Ishikawa (cell line): ENCODE data around the gene RPSA.

ENCODE experiments used
- CEBPB ChIP-seq: IDR thresholded peaks from 2 replicates; pipeline ENCODE4 v1.6.1; 2012
- CREB1 ChIP-seq: IDR thresholded peaks from 2 replicates; pipeline ENCODE4 v1.6.1; 2012; ENCODE audit warnings: low read depth
- EGR1 ChIP-seq: IDR thresholded peaks from 2 replicates; pipeline ENCODE4 v1.6.1; 2012
- EP300 ChIP-seq: IDR thresholded peaks from 2 replicates; pipeline ENCODE4 v1.6.1; 2012; ENCODE audit warnings: borderline replicate concordance
- FOXM1 ChIP-seq: IDR thresholded peaks from 2 replicates; pipeline ENCODE4 v1.6.1; 2012; ENCODE audit warnings: low read depth, borderline replicate concordance
- NFIC ChIP-seq: IDR thresholded peaks from 2 replicates; pipeline ENCODE4 v1.6.1; 2012
- RAD21 ChIP-seq: IDR thresholded peaks from 2 replicates; pipeline ENCODE4 v1.6.1; 2012; ENCODE audit warnings: low read depth
- TAF1 ChIP-seq: IDR thresholded peaks from 2 replicates; pipeline ENCODE4 v1.6.1; 2012; ENCODE audit warnings: low read depth, mild to moderate bottlenecking
- TCF12 ChIP-seq: IDR thresholded peaks from 2 replicates; pipeline ENCODE4 v1.6.1; 2012; ENCODE audit warnings: low read depth
- TEAD4 ChIP-seq: IDR thresholded peaks from 2 replicates; pipeline ENCODE4 v1.6.1; 2012
- YY1 ChIP-seq: IDR thresholded peaks from 2 replicates; pipeline ENCODE4 v1.6.1; 2012; ENCODE audit warnings: low read depth
- ZBTB7A ChIP-seq: IDR thresholded peaks from 2 replicates; pipeline ENCODE4 v1.6.1; 2012; ENCODE audit warnings: low read depth
- TF ChIP-seq, protein P1 (sequence below): IDR thresholded peaks from 2 replicates; pipeline ENCODE4 v1.6.1; 2012
- TF ChIP-seq, protein P2 (sequence below): IDR thresholded peaks from 2 replicates; pipeline ENCODE4 v1.6.1; 2012
- TF ChIP-seq, protein P3 (sequence below): IDR thresholded peaks from 2 replicates; pipeline ENCODE4 v1.6.1; 2012; ENCODE audit warnings: low read depth, mild to moderate bottlenecking

RPSA gene

DNA sequence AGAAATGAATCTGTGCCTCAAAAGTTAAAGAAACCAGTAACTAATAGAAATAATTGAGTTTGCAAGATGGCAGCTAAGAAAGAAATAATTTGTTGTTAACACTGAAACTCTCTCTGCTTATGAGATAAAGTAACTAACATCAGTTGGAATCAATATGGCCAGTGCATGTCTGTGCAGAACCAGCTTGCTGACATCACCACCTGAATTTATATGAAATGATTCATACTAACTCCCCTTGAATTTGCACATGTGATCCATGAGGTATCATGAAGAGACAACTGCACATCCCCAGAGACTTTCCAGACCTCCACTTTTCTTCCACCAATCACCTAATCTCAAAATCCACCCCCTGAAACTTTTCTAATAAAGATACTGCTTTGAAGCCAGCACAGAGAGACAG lies 33.7 kb upstream of the RPSA start:
- TF ChIP-seq ZBTB7A = no peak
- TF ChIP-seq NFIC = no peak
- TF ChIP-seq EGR1 = no peak
- TF ChIP-seq, protein P1, sequence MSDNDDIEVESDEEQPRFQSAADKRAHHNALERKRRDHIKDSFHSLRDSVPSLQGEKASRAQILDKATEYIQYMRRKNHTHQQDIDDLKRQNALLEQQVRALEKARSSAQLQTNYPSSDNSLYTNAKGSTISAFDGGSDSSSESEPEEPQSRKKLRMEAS = no peak
- no peak for TF ChIP-seq TCF12
- no peak for TF ChIP-seq FOXM1
- TF ChIP-seq CREB1 = no peak
- no peak for TF ChIP-seq TAF1
- TF ChIP-seq TEAD4 = no peak
- TF ChIP-seq, protein P2, sequence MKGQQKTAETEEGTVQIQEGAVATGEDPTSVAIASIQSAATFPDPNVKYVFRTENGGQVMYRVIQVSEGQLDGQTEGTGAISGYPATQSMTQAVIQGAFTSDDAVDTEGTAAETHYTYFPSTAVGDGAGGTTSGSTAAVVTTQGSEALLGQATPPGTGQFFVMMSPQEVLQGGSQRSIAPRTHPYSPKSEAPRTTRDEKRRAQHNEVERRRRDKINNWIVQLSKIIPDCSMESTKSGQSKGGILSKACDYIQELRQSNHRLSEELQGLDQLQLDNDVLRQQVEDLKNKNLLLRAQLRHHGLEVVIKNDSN = no peak
- TF ChIP-seq CEBPB = no peak

DNA sequence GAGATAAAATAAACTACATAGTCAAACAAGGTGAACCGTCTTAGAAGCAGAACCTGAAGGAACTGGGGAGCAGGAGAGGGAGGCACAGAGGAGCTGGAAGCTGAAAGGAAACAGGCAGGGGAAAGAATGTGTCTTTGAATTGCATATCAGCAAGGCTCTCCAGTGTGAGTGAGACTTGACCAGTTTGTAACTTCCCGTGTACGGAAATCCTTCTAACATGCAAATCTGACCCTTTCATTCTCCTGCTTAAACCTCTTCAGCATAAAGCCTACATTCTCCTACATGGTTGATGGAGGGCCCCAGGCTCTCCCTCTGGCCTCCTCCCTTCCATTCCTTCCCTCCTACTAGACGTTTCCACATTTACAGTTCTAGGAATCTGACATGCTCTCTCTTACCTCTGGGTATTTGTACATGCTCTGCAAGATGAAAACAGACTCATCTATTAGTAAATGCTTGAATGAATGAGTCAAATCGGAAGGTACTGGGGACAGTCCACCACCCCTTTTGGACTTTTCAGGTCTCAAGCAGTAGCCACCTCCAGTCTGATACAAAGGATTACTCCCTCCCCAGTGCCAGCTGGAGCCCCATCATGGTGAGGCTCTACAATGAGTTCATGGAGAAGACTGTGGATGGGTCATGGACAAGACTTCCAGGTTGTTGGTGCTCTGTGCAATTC lies 29.4 kb upstream of the RPSA start:
- TF ChIP-seq EGR1 (no peak), ZBTB7A (no peak)

DNA sequence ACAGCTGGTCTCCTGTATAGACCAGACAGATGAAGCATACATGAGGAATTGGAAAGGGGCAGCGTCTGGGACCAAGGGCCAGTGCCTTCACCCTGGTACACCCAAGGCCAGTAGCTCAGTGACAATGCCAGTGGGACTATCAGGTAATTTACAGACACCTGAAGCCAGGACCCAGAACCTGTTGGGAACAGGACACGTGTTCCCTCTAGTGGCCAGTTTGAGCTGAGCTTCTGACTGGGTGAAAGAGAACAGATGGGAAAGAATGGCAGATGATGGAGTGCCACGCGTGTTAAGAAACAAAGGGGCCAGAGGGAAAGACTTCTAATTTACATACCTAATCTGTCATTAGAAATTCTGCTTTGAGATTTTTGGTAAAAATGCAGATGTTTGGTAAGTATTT lies 28.4 kb upstream of the RPSA start:
- TF ChIP-seq, protein P1 = peak; percentile 22; the same call in 1 of the 2 replicates
- TF ChIP-seq CEBPB (no peak), RAD21 (peak; percentile 61), EP300 (no peak), FOXM1 (no peak), CREB1 (no peak)
- TF ChIP-seq, protein P2 = peak; percentile 59; the same call in 1 of the 2 replicates

DNA sequence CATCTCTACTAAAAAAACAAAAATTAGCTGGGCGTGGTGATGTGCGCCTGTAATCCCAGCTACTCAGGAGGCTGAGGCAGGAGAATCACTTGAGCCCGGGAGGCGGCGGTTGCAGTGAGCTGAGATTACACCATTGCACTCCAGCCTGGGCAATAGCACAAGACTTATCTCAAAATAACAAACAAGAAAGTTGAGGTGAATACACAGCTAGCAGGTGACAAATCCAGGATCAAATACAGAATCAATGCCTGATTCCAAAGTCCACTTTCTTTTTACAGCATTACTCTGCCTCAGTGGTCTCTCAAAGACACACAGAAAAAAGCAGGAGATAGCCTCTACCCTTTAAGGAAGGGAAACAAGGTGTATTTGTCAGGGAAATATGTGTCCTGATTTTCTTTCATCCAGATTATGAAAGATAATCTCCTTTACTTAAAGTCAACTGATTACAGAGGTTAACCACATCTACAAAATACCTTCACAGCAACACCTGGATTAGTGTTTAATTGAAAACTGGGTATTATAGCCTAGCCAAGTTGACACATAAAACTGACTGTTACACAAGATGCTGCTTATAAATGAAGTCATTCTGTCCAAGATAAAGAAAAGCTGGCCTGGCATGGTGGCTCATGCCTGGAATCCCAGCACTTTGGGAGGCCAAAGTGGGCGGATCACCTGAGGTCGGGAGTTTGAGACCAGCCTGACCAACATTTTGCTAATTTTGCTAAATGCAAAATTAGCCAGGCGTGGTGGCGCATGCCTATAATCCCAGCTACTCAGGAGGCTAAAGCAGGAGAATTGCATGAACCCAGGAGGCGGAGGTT lies 27.4 kb upstream of the RPSA start:
- no peak for TF ChIP-seq EP300
- no peak for TF ChIP-seq ZBTB7A
- TF ChIP-seq, protein P3, sequence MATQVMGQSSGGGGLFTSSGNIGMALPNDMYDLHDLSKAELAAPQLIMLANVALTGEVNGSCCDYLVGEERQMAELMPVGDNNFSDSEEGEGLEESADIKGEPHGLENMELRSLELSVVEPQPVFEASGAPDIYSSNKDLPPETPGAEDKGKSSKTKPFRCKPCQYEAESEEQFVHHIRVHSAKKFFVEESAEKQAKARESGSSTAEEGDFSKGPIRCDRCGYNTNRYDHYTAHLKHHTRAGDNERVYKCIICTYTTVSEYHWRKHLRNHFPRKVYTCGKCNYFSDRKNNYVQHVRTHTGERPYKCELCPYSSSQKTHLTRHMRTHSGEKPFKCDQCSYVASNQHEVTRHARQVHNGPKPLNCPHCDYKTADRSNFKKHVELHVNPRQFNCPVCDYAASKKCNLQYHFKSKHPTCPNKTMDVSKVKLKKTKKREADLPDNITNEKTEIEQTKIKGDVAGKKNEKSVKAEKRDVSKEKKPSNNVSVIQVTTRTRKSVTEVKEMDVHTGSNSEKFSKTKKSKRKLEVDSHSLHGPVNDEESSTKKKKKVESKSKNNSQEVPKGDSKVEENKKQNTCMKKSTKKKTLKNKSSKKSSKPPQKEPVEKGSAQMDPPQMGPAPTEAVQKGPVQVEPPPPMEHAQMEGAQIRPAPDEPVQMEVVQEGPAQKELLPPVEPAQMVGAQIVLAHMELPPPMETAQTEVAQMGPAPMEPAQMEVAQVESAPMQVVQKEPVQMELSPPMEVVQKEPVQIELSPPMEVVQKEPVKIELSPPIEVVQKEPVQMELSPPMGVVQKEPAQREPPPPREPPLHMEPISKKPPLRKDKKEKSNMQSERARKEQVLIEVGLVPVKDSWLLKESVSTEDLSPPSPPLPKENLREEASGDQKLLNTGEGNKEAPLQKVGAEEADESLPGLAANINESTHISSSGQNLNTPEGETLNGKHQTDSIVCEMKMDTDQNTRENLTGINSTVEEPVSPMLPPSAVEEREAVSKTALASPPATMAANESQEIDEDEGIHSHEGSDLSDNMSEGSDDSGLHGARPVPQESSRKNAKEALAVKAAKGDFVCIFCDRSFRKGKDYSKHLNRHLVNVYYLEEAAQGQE = no peak
- TF ChIP-seq EGR1 = no peak
- no peak for TF ChIP-seq FOXM1
- no peak for TF ChIP-seq NFIC
- no peak for TF ChIP-seq TCF12
- TF ChIP-seq, protein P1 = no peak
- no peak for TF ChIP-seq TAF1
- TF ChIP-seq YY1 = no peak

DNA sequence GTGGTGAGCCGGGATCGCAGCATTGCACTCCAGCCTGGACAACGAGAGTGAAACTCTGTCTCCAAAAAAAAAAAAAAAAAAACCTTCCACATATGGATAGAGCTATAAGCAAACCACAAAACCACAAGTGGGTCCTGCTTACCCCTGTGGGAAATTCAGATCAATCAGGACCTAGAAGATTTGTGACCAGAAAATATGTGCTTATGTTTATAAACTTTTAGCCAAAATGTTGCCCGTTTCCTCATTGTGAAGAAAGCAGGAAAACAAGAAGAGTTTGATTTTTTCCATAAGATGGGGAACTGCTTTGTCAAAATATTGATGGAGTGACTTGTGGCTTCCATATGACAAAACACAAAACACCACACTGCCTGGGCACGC lies 26.8 kb upstream of the RPSA start:
- TF ChIP-seq CREB1 (no peak), YY1 (no peak), TEAD4 (no peak), TAF1 (no peak), FOXM1 (no peak), NFIC (no peak), EP300 (no peak), TCF12 (no peak), RAD21 (no peak), ZBTB7A (no peak), CEBPB (no peak), EGR1 (no peak)
- TF ChIP-seq, protein P2 = no peak
- TF ChIP-seq, protein P3 = no peak
- TF ChIP-seq, protein P1 = no peak
